Prostate gland (tissue), 2 donors: Measurements from ENCODE around the gene CEP72.

Experiments
- CTCF ChIP-seq, 4 experiments: fragments of 200-600 bp in 2 of 4; fragments of 450-650 bp in 2 of 4; sonication (generic) in 2 of 4; IDR thresholded peaks; 1 replicate in 3 of 4; 2 replicates in 1 of 4; pipeline ENCODE4 v1.5.1; 2016 to 2019; ENCODE audit warnings: antibody characterized with exemption in 4 of 4, mild to moderate bottlenecking in 2 of 4, moderate library complexity in 2 of 4
- POLR2A ChIP-seq: fragments of 450-650 bp; IDR thresholded peaks from one replicate; pipeline ENCODE4 v1.6.1; 2016; ENCODE audit warnings: antibody characterized with exemption, mild to moderate bottlenecking
- POLR2AphosphoS5 ChIP-seq: sonication (generic); formaldehyde crosslinking; IDR thresholded peaks from one replicate; pipeline ENCODE4 v1.6.1; 2017; ENCODE audit warnings: antibody characterized with exemption

- no peak for TF ChIP-seq CTCF (IDR thresholded peaks at IDR 0.05)
- no peak for TF ChIP-seq POLR2A
- no peak for TF ChIP-seq POLR2AphosphoS5
Measured at GRCh38 chr5:580436-580835, 31.7 kb upstream of the CEP72 start.
